Fibroblast of villous mesenchyme (primary cell): ENCODE measurements around the gene SLC35G2. TPM values are rescaled to one million over a fixed set of nuclear protein-coding genes. Genes with fewer than 3 reads are reported as not detected.

ENCODE experiments used
- DNase-seq: peaks from one replicate; pipeline ENCODE4 v3.0.0-alpha.2; 2010; ENCODE audit warnings: low read depth
- H3K4me3 ChIP-seq: 2 replicates; pipeline ENCODE4 v1.5.1; 2011; ENCODE audit warnings: low read depth, mild to moderate bottlenecking, low read length
- CTCF ChIP-seq: IDR thresholded peaks from 2 replicates; pipeline ENCODE4 v1.5.1; 2012; ENCODE audit warnings: low read depth, mild to moderate bottlenecking, low read length; ENCODE audit not compliant: insufficient read depth
- total RNA-seq: library from RNA; depleted of rRNA; stranded (reverse); fragments of >200 nt; gene quantifications from 2 replicates; pipeline ENCODE4 v1.2.3, GENCODE V29; 2012

Gene SLC35G2
- total RNA-seq, 1 donor: 17.3 TPM

- no peak for TF ChIP-seq CTCF
- no peak overlapping the region for H3K4me3 ChIP-seq
- DNase-seq: peak; percentile 7
Measured at GRCh38 chr3:136831461-136831860, 12.5 kb downstream of the SLC35G2 start.

GRCh38 chr3:136835089-136835812, 16.3 kb downstream of the SLC35G2 start:
- peak; percentile 53 for DNase-seq
- TF ChIP-seq CTCF: no peak

GRCh38 chr3:136835813-136836510, 17.0 kb downstream of the SLC35G2 start:
- no peak for TF ChIP-seq CTCF
- H3K4me3 ChIP-seq: no peak overlapping the region
- DNase-seq: peak; percentile 25

More at GRCh38 chr3:136835089-136835812, 16.3 kb downstream of the SLC35G2 start:
- no peak overlapping the region for H3K4me3 ChIP-seq

GRCh38 chr3:136836511-136837156, 17.7 kb downstream of the SLC35G2 start:
- DNase-seq: no peak
- no peak overlapping the region for H3K4me3 ChIP-seq
- TF ChIP-seq CTCF: no peak

GRCh38 chr3:136838641-136839555, 20.0 kb downstream of the SLC35G2 start:
- H3K4me3 ChIP-seq: no peak overlapping the region
- DNase-seq: peak; percentile 49
- TF ChIP-seq CTCF: no peak

GRCh38 chr3:136839556-136839931, 20.6 kb downstream of the SLC35G2 start:
- no peak for TF ChIP-seq CTCF
- DNase-seq: no peak

More at GRCh38 chr3:136839556-136839931, 20.6 kb downstream of the SLC35G2 start:
- H3K4me3 ChIP-seq: no peak overlapping the region
